Measurements from ENCODE around the gene ZNF740.

ZNF740 gene

DNA sequence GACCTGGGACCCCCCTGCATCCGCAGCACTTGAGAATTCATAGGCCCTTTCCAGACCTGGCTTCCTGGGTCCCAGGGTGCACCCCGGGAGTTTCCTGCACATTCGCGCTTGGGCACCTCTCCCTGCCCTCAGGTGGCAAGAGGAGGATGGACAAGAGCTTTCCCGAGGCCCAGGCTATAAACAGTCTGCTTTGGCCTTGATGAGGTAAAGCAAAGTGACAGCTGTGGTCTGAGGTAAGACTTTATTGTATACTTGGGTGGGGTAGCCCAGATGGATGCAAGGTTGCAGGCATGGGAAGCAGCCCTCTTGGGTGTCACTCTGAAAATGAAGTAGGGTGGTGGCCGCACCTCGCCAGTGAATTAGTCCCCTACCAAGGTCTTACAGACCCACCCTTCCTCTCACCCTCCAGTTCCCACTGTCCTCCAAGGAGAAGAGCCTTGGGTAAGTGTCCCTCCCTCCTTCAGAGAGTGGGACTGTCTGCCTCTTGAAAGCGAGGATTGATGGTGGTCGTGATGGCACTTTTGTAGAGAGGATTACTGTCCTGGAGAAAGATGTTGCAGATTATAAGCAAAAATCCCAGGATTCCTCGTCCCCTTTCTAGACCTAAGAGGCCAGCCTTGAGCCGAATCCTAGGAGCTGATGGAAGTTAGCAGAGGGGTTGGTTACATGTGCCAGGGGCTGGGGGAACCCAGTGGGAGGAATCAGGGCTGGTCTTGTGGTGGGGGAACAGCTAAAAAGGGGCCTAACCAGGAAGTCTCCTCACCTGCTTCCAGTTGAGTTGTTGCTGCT, 10.8 kb downstream of the ZNF740 start:
- Histone ChIP-seq H3K36me3 (peaks cover 18% of the 10 kb centered on the region), H3K9me3 (no peaks in the 10 kb centered on the region)
- TF ChIP-seq, protein P1, sequence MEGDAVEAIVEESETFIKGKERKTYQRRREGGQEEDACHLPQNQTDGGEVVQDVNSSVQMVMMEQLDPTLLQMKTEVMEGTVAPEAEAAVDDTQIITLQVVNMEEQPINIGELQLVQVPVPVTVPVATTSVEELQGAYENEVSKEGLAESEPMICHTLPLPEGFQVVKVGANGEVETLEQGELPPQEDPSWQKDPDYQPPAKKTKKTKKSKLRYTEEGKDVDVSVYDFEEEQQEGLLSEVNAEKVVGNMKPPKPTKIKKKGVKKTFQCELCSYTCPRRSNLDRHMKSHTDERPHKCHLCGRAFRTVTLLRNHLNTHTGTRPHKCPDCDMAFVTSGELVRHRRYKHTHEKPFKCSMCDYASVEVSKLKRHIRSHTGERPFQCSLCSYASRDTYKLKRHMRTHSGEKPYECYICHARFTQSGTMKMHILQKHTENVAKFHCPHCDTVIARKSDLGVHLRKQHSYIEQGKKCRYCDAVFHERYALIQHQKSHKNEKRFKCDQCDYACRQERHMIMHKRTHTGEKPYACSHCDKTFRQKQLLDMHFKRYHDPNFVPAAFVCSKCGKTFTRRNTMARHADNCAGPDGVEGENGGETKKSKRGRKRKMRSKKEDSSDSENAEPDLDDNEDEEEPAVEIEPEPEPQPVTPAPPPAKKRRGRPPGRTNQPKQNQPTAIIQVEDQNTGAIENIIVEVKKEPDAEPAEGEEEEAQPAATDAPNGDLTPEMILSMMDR (IDR thresholded peaks at IDR 0.05; ENCODE audit: low read depth, low read length), result no peak

DNA sequence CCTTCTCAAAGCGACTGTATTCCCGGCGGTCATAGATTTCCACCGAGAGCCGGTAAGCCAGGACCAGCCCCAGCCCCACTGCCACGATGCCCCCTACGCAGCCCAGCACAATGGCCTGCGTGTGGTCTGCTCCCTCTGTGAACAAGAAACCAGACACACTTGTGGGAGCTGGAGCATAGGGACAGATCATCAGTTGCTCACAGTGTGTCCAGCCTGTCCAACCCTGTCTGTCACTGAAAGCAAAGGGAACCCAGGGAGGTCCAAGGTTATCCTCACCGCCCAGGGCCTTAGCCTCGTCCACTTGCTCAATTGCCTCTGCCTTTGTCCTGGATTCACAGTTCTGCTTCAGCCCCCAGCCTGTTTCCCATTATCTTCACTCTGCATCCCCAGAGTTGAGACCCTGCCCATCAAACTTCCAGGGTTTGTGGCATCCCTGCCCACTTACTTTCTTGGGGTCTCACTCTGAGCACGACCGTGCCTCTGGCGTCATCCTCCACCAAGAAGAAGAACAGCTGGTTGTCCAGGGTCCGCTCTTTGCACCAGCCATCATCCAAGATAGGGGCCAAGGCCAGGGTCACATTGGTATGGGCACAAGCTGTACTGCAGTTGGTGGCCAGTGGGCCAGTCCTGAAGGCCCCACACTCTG, 11.5 kb downstream of the ZNF740 start:
- H3K36me3 ChIP-seq, result peaks cover 11% of the 10 kb centered on the region

More for the DNA sequence above, 10.8 kb downstream of the ZNF740 start:
- no peak for DNase-seq
- Histone ChIP-seq H3K4me1 (no peaks in the 10 kb centered on the region), H3K27me3 (no peaks in the 10 kb centered on the region), H3K4me3 (ENCODE audit: low read depth, low read length) (no peak overlapping the region)

DNA sequence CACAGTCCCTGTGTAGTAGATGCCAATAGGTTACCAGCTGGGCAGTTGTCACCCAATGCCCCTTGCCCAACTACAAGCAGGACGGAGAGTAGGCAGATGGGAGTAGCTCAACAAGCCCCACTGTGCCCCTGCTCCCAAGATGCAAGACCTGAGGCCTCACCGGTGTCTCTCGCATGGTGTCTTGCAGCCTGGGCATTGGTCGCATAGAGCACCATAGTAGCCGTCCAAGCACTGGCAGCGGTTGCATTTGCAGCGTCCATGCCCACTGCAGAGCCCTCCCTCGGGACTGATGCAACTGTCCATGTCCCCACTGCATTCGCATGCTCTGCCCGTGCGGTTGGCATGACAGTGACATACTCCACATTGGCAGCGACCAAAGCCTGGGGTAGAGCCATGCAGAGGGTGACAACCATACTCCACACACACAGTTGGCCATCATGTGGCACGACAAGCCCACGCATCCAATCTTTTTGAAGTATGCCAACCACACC, 12.1 kb downstream of the ZNF740 start:
- H3K4me3 ChIP-seq (ENCODE audit: low read depth, low read length), result no peak overlapping the region
- no peaks in the 10 kb centered on the region for H3K4me1 ChIP-seq
- no peaks in the 10 kb centered on the region for H3K27me3 ChIP-seq
- no peaks in the 10 kb centered on the region for H3K9me3 ChIP-seq
- peaks cover 5% of the 10 kb centered on the region for H3K36me3 ChIP-seq
- TF ChIP-seq, protein P1 (IDR thresholded peaks at IDR 0.05; ENCODE audit: low read depth, low read length), result no peak
- DNase-seq, result no peak

More for the DNA sequence above, 11.5 kb downstream of the ZNF740 start:
- no peak for DNase-seq
- Histone ChIP-seq H3K27me3 (no peaks in the 10 kb centered on the region), H3K4me3 (ENCODE audit: low read depth, low read length) (no peak overlapping the region), H3K9me3 (no peaks in the 10 kb centered on the region), H3K4me1 (no peaks in the 10 kb centered on the region)
- TF ChIP-seq, protein P1 (IDR thresholded peaks at IDR 0.05; ENCODE audit: low read depth, low read length), result no peak

DNA sequence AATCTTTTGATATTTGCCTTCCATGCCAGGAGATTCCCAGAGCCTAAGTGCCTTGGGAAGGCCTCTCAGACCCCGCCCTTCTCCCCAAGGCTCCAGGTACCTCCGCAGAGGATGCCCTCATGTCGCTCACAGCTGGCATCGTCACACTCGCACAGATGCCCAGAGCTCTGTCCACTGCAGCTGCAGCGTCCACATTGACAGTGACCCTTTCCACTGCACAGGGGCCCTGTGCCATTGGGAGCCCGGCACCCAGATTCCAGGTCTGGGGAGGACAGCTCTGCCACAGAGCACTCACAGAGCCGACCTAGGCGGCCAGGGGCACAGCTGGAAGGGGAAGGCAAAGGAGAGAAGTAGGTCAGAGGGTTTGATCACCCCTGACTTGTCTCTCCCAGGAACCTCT, 12.5 kb downstream of the ZNF740 start:
- no peak for DNase-seq
- Histone ChIP-seq H3K4me3 (ENCODE audit: low read depth, low read length) (no peak overlapping the region), H3K9me3 (no peaks in the 10 kb centered on the region), H3K36me3 (peaks cover under 1% of the 10 kb centered on the region; the same call in 1 of the 2 replicates), H3K27me3 (no peaks in the 10 kb centered on the region), H3K4me1 (no peaks in the 10 kb centered on the region; the same call in 1 of the 2 replicates)
- TF ChIP-seq, protein P1 (IDR thresholded peaks at IDR 0.05; ENCODE audit: low read depth, low read length), result no peak

DNA sequence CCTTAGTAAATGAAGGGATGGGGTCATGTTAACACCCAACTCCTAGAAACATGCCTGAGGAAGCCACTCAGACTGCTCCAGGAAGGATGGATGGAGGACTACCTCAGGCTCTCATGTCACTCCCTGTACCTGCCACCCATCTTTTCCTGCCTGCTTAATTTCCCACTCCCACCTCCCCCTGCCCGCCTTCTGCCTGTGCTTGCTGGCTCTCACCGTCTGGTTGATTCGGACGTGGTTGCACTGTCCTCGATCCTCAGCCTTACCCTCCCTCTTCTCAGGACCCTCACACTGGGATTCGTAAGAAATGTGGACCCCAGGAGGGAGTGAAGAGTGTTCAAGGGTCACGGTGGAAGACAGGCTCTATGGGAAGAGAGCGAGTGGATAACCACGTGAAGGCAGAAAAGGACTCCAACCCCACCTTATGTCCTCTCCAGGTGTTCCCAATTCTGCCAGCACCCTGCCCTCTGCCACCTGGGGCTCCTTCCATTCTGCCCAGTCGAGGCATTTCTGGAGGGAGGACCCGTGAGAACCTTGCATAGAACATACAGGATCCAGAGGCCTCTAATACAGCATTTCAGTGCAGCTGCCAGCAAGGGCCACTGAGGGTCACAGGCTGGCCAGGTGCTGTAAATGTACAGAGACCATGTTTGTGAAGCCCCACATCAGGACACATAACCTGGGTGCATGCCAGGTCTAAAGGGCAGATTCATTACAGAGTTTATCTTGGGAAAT, 13.6 kb downstream of the ZNF740 start:
- no peak for DNase-seq
- TF ChIP-seq, protein P1 (IDR thresholded peaks at IDR 0.05; ENCODE audit: low read depth, low read length), result no peak

More for the DNA sequence above, 13.6 kb downstream of the ZNF740 start:
- Histone ChIP-seq H3K36me3 (no peaks in the 10 kb centered on the region), H3K4me3 (ENCODE audit: low read depth, low read length) (no peak overlapping the region), H3K9me3 (no peaks in the 10 kb centered on the region), H3K4me1 (no peaks in the 10 kb centered on the region; the same call in 1 of the 2 replicates), H3K27me3 (no peaks in the 10 kb centered on the region)

Data from BE2C (cell line).